ENCODE measurements around the gene RHEB. TPM values are rescaled to one million over a fixed set of nuclear protein-coding genes. Genes with fewer than 3 reads are reported as not detected.
A peak's percentile ranks its signal among the peaks of the same experiment; 100 is the strongest.

RHEB gene, protein sequence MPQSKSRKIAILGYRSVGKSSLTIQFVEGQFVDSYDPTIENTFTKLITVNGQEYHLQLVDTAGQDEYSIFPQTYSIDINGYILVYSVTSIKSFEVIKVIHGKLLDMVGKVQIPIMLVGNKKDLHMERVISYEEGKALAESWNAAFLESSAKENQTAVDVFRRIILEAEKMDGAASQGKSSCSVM
- 100 to 1,000 TPM; 119 to 138 TPM for total RNA-seq
- long read RNA-seq, donor 1, transcript RHEB-201 (8 exons, 2,075 nt), result major isoform, 58 of 66 reads
- long read RNA-seq, donor 1, partial matches to known transcripts, result 2 of 66 reads
- long read RNA-seq, donor 1, other reads (novel, unspliced or antisense), result 5 of 66 reads
- long read RNA-seq, donor 2, transcript RHEB-201 (8 exons, 2,075 nt), result major isoform, 525 of 560 reads
- long read RNA-seq, donor 2, partial matches to known transcripts, result 18 of 560 reads
- long read RNA-seq, donor 2, other reads (novel, unspliced or antisense), result 10 of 560 reads

DNA sequence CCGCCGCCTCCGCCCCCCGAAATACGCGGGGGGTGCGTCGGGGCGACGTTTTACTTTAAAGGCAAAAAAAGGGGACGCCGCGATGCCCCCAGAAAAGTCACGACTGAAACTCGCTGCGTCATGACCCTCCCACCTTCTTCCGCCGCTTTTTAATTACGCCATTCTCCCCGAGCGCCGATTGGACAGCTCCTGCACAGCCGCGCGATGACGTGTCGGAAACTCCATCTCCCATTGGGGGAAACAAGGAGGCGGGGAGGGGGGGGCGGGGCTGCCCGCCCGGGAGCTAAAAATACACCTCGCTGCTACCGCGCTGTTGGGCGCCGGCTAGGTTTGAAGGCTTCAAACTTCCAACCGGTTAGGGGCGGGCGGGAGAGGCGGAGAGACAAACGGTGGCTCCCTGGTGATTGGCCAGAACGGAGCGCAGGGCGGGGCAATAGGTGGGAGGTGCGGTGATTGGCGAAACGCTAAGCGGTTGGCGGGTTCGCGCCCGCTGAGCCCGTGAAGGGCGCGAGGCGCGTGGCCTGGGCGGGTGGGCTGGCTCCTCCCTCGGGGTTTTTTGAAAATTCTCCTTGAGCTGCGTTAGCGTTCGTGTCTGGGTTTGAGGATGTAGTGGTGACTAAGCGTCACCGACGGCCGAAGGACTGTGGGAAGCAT lies at the start of gene RHEB:
Gene RHEB (minus strand): TSS at position 131 of the 654 bp plus-strand sequence. CDS start 384 bp downstream, outside the sequence.
- intact Hi-C loops (cut with DNase I), result loop anchor here in 1 of 2 donors (2.0 kb wide), 1 partner anchor 59 kb away; no protein-coding TSS in a partner anchor
- peak; percentile 99 for DNase-seq (ENCODE audit: low spot score)

DNA sequence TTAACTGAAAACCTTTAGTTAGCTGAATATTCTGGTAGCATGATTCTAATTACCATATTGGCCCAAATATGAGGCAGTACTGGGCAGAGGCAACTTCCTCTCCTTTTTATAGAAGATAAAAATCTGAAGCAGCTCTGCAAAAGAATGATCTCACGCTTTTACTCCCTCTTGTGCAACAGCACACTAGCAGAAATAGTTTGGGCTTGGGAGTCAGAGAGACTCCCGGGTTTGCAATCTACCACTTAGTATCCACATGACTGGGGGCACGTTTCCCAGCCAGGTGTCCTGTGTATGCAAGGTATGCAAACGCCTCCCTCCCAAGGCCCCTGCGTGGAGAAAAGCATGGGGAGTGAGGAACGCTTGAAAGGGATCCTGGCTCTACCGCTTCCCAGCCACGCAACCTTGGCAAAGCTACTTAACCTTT lies 47.2 kb upstream of the RHEB start:
- intact Hi-C loops (cut with DNase I), result no loop called here
- DNase-seq (ENCODE audit: low spot score), result no peak

DNA sequence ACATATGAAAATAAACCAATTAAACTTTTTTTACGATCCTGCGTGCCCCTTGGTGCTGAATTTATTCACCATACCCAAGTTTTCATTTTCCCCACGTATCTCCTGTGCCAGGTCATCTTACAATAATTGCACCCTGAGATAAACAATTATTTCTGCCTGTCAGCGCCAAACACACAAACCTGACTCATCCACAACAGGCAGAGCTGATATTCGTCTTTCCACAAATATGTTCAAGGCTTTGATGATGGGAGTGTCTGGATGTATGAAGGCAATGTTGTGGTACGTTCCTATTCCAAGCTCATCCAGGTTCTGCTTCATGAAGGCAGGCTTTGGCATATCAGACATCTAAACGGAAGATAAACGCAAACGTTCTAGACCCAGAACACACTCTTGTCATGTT lies 45.8 kb upstream of the RHEB start:
- intact Hi-C loops (cut with DNase I), result no loop called here
- no peak for DNase-seq (ENCODE audit: low spot score)

DNA sequence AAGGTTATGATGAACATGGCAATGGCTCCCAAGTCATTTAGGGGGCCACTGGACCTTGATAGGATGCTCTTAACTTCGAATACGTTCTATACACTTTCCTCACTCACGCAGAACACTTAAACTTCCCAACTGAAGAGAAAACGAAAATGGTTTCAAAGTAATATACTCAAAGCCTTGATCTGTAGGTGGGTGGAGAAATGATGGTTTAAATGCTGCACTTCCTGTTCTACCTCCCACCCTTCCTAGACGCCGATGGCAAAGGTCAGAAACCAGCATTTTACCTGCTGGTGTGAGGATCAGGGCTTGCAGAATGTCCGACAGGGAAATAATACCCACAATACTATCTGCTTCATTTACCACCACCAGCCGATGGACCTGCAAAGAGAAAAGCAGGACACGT lies 40.5 kb upstream of the RHEB start:
- DNase-seq (ENCODE audit: low spot score), result no peak
- intact Hi-C loops (cut with DNase I), result no loop called here

DNA sequence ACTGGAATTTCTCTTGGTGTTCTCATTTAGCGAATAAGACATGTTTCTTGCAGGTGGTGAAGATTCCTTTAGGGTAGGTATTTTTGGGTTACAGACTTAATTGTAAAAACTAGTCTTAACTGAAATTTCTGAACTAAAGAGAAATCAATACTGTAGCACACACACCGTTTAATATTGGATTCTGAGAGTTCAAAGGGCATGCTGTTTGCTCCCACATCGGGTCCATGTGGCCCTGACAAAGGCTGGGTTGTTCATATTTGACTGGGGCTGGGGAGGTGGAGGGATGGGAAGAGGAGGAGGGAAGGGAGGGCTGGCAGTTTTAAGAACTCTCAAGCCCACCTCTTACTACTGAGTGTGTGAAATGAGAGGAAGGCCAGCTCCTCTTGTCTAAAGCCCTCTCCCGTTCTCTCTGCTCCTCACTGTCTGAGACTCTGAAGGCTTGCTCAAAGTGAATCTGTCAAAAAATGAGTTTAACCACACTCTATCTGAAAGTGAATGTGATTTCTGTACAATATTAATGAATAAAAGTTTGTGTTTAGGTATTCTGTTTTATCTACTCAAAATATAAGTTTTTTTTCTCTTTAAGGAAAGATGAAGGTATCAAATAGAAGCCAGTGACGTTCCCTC lies 40.0 kb upstream of the RHEB start:
- no peak for DNase-seq (ENCODE audit: low spot score)
- intact Hi-C loops (cut with DNase I), result no loop called here

DNA sequence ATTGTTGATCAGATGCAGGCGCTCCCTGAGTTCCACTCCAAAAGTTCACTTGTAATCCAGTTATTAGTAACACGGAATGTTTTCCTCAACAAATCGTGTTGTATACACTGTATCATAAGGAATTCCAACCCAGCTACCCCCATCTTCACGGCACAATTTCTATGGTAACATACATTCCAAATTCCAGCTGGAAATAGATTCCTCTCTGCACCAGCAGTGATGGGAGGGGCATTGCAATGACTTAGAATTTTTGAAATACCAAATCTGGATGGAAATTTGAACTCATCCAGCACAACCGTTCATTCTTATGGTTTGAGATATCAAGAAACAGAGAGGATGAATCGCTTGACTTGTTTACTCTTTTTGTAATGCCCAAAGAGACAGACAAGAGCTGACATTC lies 38.9 kb upstream of the RHEB start:
- intact Hi-C loops (cut with DNase I), result no loop called here
- DNase-seq (ENCODE audit: low spot score), result no peak

DNA sequence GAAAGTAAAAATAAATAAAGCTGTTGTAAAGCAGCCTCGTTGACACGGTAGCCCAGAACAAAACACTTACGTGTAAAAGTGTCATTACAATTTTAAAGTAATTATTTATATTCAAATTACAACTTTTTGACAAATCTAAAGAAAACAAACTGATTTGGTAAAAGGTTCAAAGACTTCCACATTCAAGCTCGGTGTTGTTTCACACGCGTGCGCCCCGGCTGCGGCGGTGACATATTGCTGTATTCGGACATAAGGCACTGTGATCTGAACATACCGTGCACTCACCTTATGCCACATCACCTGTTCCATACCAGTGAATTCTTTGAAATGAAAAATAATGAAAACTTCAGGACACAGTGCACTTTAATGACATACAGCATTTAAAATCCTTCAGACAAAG lies 36.9 kb upstream of the RHEB start:
- intact Hi-C loops (cut with DNase I), result no loop called here
- no peak for DNase-seq (ENCODE audit: low spot score)

DNA sequence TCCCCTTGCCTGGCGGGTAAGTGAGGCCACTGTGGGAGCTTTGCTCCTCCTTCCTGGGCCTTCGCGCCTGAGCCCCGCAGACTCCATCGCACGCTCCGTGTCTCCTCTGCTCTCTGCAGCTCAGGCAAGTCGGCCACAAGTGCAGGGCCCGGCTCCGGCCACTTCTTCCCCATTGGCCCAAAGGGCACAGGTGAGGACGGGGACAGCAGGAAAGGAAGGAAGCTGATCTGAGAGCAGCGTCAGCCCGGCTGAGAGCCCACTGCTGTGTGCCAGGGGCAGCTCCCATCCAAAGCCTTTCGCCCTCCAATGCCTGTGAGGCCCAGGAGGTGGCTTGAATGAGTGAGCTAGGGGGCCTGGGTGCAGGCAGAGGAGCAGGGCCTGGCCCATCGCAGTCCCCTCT lies 33.7 kb upstream of the RHEB start:
- no peak for DNase-seq (ENCODE audit: low spot score)
- intact Hi-C loops (cut with DNase I), result no loop called here

DNA sequence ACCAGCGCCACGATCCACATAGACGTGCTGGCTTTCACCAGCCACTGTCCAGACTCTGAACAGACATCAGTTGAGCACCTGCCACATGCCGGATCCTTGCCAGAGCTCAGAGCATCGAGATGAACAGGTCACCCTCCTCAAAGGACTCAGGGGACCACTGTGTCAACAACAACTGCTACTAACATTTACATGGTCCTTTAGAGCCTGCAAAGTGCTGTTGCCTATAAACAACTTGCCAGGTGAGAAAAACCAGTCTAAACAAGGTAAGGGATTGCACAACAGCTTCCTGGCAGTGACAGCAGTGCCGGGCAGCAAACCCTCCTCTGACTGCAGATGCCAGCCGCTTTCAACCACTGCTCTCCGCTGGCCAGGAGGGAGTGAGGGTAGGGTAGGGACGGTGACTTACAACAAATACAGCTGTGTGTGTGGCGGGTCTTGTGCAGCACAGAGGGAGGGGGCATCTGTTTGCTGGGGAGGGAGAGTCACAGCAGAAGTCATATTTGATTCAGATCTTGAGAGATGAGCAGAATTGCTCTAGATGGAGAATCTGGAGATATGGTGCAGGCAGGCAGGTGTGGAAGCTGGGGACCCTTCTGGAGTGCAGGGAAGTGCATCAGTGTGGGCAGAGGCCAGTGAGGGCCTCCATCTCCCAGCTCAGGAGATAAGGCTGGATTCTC lies 32.8 kb upstream of the RHEB start:
- intact Hi-C loops (cut with DNase I), result no loop called here
- DNase-seq (ENCODE audit: low spot score), result no peak

DNA sequence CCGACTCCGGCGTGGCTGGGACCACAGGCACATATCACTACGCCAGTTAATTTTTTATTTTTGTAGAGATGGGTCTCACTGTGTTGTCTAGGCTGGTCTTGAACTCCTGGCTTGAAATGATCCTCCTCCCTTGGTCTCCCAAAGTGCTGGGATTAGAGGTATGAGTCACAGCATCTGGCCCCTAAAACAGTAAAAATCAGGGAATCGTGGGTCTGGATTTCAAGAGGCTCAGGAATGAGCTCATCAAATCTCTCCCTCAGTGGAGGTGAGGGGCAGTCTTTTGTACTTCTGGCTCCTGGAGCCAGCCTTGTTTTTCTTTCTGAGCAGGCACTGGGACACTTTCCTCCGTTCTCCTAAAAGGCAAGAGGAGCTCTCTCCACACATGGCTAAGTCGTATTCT lies 32.1 kb upstream of the RHEB start:
- intact Hi-C loops (cut with DNase I), result no loop called here
- no peak for DNase-seq (ENCODE audit: low spot score)

DNA sequence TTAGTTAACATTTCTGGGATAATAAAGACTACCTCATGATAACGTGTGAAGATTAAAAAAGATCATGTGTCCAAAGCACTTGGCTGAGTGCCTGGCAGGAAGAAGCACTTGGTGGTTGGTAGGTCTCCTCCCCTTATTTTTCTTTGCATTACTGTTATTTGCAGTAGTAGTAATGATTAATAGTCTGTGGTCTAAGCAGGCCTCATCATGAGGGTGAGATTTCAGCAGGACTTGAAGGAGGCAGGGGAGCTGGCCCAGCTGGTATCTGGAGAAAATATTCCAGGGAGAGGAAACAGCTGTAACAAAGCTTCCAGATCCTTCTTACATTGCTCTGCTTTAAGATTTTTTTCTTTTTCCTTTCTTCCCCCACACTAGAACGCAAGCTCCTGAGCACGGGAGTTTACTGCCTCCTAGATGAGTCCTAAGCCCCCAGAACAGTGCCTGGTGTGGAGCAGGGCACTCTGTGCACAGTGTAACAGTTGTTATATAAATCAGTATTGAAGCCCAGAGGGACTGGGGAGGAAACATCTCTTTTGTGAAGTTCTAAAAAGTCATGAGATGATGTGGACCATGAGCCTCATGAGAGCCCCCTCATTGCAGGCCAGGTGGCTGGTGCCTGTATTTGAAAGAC lies 31.1 kb upstream of the RHEB start:
- no peak for DNase-seq (ENCODE audit: low spot score)
- intact Hi-C loops (cut with DNase I), result no loop called here

DNA sequence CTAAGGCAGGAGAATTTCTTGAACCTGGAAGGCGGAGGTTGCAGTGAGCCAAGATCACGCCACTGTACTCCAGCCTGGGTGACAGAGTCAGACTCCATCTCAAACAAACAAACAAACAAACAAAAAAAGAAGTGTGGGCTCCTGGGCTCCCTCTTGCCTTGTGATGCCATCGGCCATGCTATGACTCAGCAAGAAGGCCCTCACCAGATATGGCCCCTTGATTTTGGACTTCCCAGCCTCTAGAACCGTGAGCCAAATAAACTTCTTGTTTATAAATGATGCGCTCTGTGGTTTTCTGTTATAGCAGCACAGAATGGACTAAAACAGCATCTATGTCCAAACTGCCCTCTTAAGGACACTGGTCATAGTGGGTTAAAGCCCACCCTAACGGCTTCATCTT lies 29.9 kb upstream of the RHEB start:
- DNase-seq (ENCODE audit: low spot score), result no peak
- intact Hi-C loops (cut with DNase I), result no loop called here

DNA sequence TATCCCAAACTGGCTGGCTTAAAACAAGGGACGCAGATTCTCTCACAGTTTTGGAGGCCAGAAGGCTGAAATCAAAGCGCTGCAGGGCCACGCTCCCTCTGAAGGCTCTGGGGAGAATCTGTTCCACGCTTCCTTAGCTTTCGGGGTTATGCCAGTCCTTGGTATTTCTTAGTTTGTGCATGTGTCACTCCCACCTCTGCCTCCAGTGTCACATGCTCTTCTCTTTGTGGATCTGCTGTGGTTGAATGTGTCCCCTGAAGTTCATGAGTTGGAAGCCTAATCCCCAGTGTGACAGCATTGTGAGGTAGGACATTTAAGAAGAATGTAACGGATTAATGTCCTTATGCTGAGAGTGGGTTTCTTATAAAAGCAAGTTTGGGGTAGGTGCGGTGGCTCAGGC lies 29.4 kb upstream of the RHEB start:
- no peak for DNase-seq (ENCODE audit: low spot score)
- intact Hi-C loops (cut with DNase I), result no loop called here

DNA sequence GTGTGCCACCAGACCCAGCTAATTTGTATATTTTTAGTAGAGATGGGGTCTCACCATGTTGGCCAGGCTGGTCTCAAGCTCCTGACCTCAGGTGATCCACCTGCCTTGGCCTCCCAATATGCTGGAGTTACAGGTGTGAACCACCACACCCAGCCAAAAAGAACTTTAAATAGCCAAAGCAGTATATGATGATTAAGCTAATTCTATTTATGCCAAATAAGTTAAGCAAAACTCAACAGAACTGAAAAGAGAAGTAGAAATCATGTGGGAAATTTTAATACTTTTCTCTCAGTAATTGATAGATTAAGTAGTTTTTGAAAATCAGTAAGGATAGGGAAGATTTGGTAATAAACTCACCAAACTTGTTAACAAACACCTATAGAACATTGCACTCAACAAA lies 24.5 kb upstream of the RHEB start:
- intact Hi-C loops (cut with DNase I), result no loop called here
- no peak for DNase-seq (ENCODE audit: low spot score)

DNA sequence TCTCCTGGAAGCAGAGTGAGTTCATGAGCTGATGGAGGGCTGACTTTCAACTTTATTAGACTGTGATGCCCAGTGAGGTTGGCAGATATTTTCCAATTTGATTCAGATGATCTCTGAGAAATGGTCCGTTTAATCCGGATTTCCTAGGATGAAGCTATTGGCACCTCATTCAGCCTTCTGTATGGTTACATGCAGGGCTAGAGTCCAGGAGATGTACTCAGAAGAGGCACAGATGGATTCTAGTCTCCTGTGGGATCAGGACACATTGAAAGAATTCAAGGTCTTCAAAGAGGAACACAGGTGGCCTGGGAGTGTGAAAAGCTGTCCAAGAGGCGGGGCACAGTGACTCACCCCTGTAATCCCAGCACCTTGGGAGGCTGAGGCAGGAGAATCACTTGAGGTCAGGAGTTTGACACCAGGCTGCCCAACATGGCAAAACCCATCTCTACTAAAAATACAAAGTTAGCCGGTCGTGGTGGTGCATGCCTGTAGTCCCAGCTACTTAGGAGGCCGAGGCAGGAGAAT lies 23.0 kb upstream of the RHEB start:
- intact Hi-C loops (cut with DNase I), result no loop called here
- no peak for DNase-seq (ENCODE audit: low spot score)

DNA sequence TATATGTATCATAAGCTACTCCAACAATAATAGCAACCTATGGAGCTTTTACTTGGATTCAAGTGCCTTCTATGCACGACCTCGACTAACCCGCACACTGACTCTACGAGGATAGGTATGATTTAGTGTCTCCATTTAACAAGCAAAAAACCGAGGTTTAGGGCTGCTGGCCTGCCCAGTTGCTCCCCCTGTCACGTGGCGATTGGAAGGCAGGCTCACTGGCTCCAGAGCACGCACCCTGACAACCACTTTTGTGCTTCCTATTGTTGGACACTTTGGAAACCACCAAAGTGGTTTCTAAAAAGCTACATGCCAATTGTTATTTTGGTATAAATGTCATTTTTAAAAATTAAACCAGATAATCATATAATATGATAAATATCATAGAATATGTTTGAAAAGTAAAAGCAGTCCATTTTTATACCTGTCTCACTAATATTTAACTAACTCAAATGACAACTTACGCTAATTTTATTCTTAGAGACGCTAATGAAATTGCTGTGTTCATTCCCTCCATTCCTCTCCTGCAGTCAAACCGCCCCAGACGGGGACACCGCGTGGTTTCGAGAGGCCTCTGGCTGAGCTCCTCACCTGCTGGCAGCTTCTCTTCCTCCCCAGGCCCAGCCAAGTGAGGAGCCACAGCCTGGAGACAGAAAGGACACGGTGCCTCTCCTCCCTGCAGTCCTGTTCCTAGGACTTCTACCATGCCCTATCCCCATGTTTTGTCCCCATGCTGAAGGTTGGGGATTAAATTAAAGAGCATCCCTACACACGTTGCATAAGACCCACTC lies 22.2 kb upstream of the RHEB start:
- intact Hi-C loops (cut with DNase I), result no loop called here
- DNase-seq (ENCODE audit: low spot score), result no peak

DNA sequence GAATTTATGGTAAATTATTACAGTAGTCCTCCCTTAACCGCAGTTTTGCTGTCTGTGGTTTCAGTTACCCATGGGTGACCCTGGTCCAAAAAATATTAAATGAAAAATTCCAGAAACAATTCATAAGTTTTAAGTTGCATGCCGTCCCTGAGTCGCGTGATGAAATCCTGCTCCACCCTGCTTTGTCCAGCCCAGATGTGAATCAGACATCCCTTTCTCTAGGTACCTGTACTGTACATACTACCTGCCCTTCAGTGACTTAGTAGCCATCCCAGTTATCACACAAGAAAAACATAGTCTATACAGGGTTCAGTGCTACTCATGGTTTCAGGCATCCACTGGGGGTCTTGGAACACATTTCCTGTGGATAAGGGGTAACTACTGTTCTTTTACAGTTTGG lies 20.5 kb upstream of the RHEB start:
- DNase-seq (ENCODE audit: low spot score), result no peak
- intact Hi-C loops (cut with DNase I), result no loop called here

DNA sequence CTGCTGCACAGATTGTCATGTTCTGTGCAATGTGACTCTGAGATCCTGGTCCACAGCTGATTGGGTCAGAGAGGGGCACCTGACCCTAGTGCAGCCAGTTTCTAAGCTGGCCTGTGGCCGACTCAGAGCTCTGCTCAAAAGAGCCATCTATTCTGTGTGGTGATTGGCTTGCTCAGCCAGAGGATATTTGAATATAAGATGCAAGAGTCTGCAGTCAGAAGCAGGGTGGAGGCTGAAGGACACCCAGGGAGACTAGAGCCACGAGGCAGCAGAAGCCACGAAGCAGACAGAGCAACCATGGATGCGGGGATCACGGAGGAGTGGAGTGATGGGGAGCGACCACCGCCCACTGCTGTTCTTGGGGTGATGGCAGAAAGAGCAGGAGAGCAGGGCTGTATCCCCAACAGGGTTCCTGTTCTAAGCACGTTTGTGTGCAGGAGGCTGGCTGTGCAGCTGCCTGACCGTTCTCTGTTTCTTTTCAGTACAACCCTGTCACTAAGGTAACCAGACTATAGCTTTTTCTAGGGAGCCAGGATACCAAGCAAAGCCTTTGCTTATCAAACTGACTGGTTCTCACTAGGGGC lies 19.5 kb upstream of the RHEB start:
- intact Hi-C loops (cut with DNase I), result loop anchor here in 1 of 2 donors (1.0 kb wide), 1 partner anchor 43 kb away; no protein-coding TSS in a partner anchor
- DNase-seq (ENCODE audit: low spot score), result no peak
